ENCODE data around the gene TGM1. TPM values are rescaled to one million over a fixed set of nuclear protein-coding genes. Genes with fewer than 3 reads are reported as not detected.

The TGM1 gene
- polyA plus RNA-seq, 2 of the 4 experiments (the other 2 are of a cell fraction), result 0.61 to 1.3 TPM

GRCh38 chr14:24232121-24232644, 30.8 kb downstream of the TGM1 start, which contains the start of gene NEDD8:
NEDD8 (minus strand) TSS chr14:24232367; CDS start chr14:24232267, 100 bp downstream.
- CTCF ChIA-PET, result interaction anchor here (0.5 to 1.9 kb wide), 3 partner anchors 8 to 65 kb away, joined by 3 to 12 read pairs (median 4); partner anchors contain the start of gene TINF2
- Histone ChIP-seq H3K9me3 (no peaks in the 10 kb centered on the region), H3K4me1 (peaks cover 18% of the 10 kb centered on the region), H3K4me3 (peak within 1 kb of the TSS; percentile 73), H3K27ac (peak within 1 kb of the TSS; percentile 85 to 96), H3K4me2 (peak within 1 kb of the TSS; percentile 94)
- POLR2A ChIA-PET, result interaction anchor here (0.7 to 1.0 kb wide), 2 partner anchors 10 to 42 kb away, joined by 5 to 7 read pairs; partner anchors contain the start of gene TINF2
- DNase-seq (ENCODE audit: low read depth in 1 of 2, low spot score in 1 of 2), result peak; percentile 89 to 92
- FAIRE-seq, result no peak
- peak; percentile 91 to 92 for ATAC-seq
- WGBS (ENCODE audit: missing lambda C conversion rate), result 0% methylated on average over 17 of the region's 30 CpGs
- TF ChIP-seq RNF2 (IDR thresholded peaks at IDR 0.05; ENCODE audit: borderline replicate concordance, low read depth), result no peak
- no peak for TF ChIP-seq POLR2AphosphoS2 (conservative IDR thresholded peaks at IDR 0.05; ENCODE audit: low read length)
- no peak for TF ChIP-seq RFX5 (IDR thresholded peaks at IDR 0.05)
- no peak for TF ChIP-seq RAD21 (conservative IDR thresholded peaks at IDR 0.05 in 1 of 2, IDR thresholded peaks at IDR 0.05 in 1 of 2)
- TF ChIP-seq GATA3 (IDR thresholded peaks at IDR 0.05; ENCODE audit: borderline replicate concordance), result no peak
- TF ChIP-seq, protein P1, sequence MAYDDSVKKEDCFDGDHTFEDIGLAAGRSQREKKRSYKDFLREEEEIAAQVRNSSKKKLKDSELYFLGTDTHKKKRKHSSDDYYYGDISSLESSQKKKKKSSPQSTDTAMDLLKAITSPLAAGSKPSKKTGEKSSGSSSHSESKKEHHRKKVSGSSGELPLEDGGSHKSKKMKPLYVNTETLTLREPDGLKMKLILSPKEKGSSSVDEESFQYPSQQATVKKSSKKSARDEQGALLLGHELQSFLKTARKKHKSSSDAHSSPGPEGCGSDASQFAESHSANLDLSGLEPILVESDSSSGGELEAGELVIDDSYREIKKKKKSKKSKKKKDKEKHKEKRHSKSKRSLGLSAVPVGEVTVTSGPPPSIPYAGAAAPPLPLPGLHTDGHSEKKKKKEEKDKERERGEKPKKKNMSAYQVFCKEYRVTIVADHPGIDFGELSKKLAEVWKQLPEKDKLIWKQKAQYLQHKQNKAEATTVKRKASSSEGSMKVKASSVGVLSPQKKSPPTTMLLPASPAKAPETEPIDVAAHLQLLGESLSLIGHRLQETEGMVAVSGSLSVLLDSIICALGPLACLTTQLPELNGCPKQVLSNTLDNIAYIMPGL (CRISPR knock-in tag; IDR thresholded peaks at IDR 0.05; ENCODE audit: borderline replicate concordance), result no peak
- TF ChIP-seq ATOH8 (CRISPR knock-in tag; IDR thresholded peaks at IDR 0.05; ENCODE audit: low read depth), result no peak
- TF ChIP-seq, protein P2, sequence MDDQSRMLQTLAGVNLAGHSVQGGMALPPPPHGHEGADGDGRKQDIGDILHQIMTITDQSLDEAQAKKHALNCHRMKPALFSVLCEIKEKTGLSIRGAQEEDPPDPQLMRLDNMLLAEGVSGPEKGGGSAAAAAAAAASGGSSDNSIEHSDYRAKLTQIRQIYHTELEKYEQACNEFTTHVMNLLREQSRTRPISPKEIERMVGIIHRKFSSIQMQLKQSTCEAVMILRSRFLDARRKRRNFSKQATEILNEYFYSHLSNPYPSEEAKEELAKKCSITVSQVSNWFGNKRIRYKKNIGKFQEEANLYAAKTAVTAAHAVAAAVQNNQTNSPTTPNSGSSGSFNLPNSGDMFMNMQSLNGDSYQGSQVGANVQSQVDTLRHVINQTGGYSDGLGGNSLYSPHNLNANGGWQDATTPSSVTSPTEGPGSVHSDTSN (IDR thresholded peaks at IDR 0.05), result peak; percentile 43; the same call in 1 of the 2 replicates
- no peak for TF ChIP-seq MAZ (IDR thresholded peaks at IDR 0.05; ENCODE audit: borderline replicate concordance, low read depth, low read length)
- no peak for TF ChIP-seq CBX2 (IDR thresholded peaks at IDR 0.05; ENCODE audit: borderline replicate concordance, low read depth)
- no peak for TF ChIP-seq EHF (CRISPR knock-in tag; IDR thresholded peaks at IDR 0.05)
- TF ChIP-seq NFE2L2 (conservative IDR thresholded peaks at IDR 0.05; ENCODE audit: low read length), result no peak
- TF ChIP-seq NR3C1 (IDR thresholded peaks at IDR 0.05), result no peak
- TF ChIP-seq ELK1 (IDR thresholded peaks at IDR 0.05; ENCODE audit: low read depth, low read length), result no peak
- TF ChIP-seq HOXB5 (CRISPR knock-in tag; IDR thresholded peaks at IDR 0.05), result no peak
- TF ChIP-seq SREBF2 (IDR thresholded peaks at IDR 0.05), result no peak
- TF ChIP-seq, protein P3, sequence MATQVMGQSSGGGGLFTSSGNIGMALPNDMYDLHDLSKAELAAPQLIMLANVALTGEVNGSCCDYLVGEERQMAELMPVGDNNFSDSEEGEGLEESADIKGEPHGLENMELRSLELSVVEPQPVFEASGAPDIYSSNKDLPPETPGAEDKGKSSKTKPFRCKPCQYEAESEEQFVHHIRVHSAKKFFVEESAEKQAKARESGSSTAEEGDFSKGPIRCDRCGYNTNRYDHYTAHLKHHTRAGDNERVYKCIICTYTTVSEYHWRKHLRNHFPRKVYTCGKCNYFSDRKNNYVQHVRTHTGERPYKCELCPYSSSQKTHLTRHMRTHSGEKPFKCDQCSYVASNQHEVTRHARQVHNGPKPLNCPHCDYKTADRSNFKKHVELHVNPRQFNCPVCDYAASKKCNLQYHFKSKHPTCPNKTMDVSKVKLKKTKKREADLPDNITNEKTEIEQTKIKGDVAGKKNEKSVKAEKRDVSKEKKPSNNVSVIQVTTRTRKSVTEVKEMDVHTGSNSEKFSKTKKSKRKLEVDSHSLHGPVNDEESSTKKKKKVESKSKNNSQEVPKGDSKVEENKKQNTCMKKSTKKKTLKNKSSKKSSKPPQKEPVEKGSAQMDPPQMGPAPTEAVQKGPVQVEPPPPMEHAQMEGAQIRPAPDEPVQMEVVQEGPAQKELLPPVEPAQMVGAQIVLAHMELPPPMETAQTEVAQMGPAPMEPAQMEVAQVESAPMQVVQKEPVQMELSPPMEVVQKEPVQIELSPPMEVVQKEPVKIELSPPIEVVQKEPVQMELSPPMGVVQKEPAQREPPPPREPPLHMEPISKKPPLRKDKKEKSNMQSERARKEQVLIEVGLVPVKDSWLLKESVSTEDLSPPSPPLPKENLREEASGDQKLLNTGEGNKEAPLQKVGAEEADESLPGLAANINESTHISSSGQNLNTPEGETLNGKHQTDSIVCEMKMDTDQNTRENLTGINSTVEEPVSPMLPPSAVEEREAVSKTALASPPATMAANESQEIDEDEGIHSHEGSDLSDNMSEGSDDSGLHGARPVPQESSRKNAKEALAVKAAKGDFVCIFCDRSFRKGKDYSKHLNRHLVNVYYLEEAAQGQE (IDR thresholded peaks at IDR 0.05), result no peak
- no peak for TF ChIP-seq HOXB13 (CRISPR knock-in tag; IDR thresholded peaks at IDR 0.05; ENCODE audit: low read depth)
- TF ChIP-seq, protein P4, sequence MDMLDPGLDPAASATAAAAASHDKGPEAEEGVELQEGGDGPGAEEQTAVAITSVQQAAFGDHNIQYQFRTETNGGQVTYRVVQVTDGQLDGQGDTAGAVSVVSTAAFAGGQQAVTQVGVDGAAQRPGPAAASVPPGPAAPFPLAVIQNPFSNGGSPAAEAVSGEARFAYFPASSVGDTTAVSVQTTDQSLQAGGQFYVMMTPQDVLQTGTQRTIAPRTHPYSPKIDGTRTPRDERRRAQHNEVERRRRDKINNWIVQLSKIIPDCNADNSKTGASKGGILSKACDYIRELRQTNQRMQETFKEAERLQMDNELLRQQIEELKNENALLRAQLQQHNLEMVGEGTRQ (IDR thresholded peaks at IDR 0.05), result no peak
- peak in 1 of 2 experiments; percentile 37; a peak in 1 of 4 replicates for TF ChIP-seq CEBPB (IDR thresholded peaks at IDR 0.05)
- TF ChIP-seq HOXA7 (CRISPR knock-in tag; IDR thresholded peaks at IDR 0.05), result no peak
- TF ChIP-seq JUN (IDR thresholded peaks at IDR 0.05), result peak in 1 of 2 experiments; percentile 78; a peak in 4 of 5 replicates
- TF ChIP-seq EP300 (IDR thresholded peaks at IDR 0.05), result no peak
- TF ChIP-seq TP53 (CRISPR knock-in tag; IDR thresholded peaks at IDR 0.05), result no peak
- no peak for TF ChIP-seq CBX8 (IDR thresholded peaks at IDR 0.05)
- no peak for TF ChIP-seq FOSL2 (IDR thresholded peaks at IDR 0.05)
- TF ChIP-seq FOSL2 (CRISPR knock-in tag; IDR thresholded peaks at IDR 0.05), result no peak
- no peak for TF ChIP-seq FOXS1 (CRISPR knock-in tag; IDR thresholded peaks at IDR 0.05)
- TF ChIP-seq NPAS2 (CRISPR knock-in tag; IDR thresholded peaks at IDR 0.05; ENCODE audit: borderline replicate concordance), result no peak
- TF ChIP-seq KDM5A (IDR thresholded peaks at IDR 0.05), result 0 out of 2 replicates have a peak, but pooled peaks have one; percentile 30
- peak; percentile 31; the same call in 1 of the 2 replicates for TF ChIP-seq PHF8 (IDR thresholded peaks at IDR 0.05; ENCODE audit: borderline replicate concordance, low read depth)
- TF ChIP-seq POLR2A (IDR thresholded peaks at IDR 0.05; ENCODE audit: low read length), result peak; percentile 73
- TF ChIP-seq HEYL (CRISPR knock-in tag; IDR thresholded peaks at IDR 0.05), result no peak
